GM06990 (cell line): ENCODE data around the gene CIITA.

Source experiments
- DNase-seq: peaks from one replicate; pipeline ENCODE4 v3.0.0-alpha.2; 2011; ENCODE audit not compliant: insufficient read length; ENCODE audit errors: extremely low read depth
- H3K27me3 ChIP-seq: replicated peaks from 2 replicates; pipeline ENCODE4 v1.6.0; 2011; ENCODE audit warnings: low read length; ENCODE audit not compliant: control insufficient read depth, insufficient read depth
- H3K36me3 ChIP-seq: 2 replicates; pipeline ENCODE4 v1.5.1; 2011; ENCODE audit warnings: low read length; ENCODE audit not compliant: control insufficient read depth, insufficient read depth
- H3K4me3 ChIP-seq: replicated peaks from 2 replicates; pipeline ENCODE4 v1.5.1; 2011; ENCODE audit warnings: low read depth, mild to moderate bottlenecking, control low read depth, low read length
- TF ChIP-seq, protein P1 (sequence below): IDR thresholded peaks from 2 replicates; pipeline ENCODE4 v1.5.1; 2011; ENCODE audit warnings: low read length, control low read depth, mild to moderate bottlenecking, inconsistent platforms; ENCODE audit not compliant: insufficient read depth, poor library complexity, severe bottlenecking

CIITA gene

DNA sequence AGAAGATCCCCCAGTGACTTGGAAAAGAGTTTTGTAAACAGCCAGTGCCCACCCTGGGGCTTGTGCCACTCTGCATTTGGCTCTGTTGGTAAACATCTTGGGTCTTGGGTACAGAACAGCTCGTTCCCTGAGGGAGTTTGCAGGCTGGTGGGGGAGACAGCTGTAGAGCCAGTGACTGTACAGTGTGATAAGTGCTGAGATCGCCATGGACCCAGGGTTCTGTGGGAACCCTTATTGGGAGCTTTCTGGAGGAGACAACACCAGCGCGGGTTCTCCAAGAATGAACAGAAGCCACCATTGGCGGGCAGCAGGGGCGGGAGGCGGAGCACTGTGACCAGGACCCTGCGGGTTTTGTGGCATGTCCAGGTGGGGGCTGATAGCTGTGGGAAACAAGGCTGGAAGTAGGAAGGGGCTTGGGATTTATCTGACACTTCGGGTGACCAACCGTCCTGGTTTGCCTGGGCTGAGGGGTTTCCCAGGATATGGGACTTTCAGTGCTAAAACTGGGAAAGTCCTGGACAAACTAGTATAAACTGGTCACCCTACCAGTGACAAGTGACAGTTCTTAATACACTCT lies 70.3 kb downstream of the CIITA start:
- H3K27me3 ChIP-seq, result no peaks in the 10 kb centered on the region
- H3K4me3 ChIP-seq, result no peak overlapping the region
- no peak for DNase-seq
- no peaks in the 10 kb centered on the region for H3K36me3 ChIP-seq
- TF ChIP-seq, protein P1, sequence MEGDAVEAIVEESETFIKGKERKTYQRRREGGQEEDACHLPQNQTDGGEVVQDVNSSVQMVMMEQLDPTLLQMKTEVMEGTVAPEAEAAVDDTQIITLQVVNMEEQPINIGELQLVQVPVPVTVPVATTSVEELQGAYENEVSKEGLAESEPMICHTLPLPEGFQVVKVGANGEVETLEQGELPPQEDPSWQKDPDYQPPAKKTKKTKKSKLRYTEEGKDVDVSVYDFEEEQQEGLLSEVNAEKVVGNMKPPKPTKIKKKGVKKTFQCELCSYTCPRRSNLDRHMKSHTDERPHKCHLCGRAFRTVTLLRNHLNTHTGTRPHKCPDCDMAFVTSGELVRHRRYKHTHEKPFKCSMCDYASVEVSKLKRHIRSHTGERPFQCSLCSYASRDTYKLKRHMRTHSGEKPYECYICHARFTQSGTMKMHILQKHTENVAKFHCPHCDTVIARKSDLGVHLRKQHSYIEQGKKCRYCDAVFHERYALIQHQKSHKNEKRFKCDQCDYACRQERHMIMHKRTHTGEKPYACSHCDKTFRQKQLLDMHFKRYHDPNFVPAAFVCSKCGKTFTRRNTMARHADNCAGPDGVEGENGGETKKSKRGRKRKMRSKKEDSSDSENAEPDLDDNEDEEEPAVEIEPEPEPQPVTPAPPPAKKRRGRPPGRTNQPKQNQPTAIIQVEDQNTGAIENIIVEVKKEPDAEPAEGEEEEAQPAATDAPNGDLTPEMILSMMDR, result no peak

GRCh38 chr16:10949424-10949970 lies 72.5 kb downstream of the CIITA start:
- no peaks in the 10 kb centered on the region for H3K27me3 ChIP-seq
- H3K36me3 ChIP-seq, result no peaks in the 10 kb centered on the region
- no peak overlapping the region for H3K4me3 ChIP-seq
- TF ChIP-seq, protein P1, result peak; percentile 47
- DNase-seq, result peak; percentile 77

- TF ChIP-seq, protein P1, result no peak
- H3K36me3 ChIP-seq, result no peaks in the 10 kb centered on the region
- no peak for DNase-seq
- no peaks in the 10 kb centered on the region for H3K27me3 ChIP-seq
- no peak overlapping the region for H3K4me3 ChIP-seq
These were observed 73.4 kb downstream of the CIITA start for GRCh38 chr16:10950393-10950792.

- H3K36me3 ChIP-seq, result no peaks in the 10 kb centered on the region
- H3K27me3 ChIP-seq, result no peaks in the 10 kb centered on the region
- no peak overlapping the region for H3K4me3 ChIP-seq
- no peak for DNase-seq
- TF ChIP-seq, protein P1, result no peak
These were observed 74.0 kb downstream of the CIITA start for GRCh38 chr16:10951026-10951425.

- no peak overlapping the region for H3K4me3 ChIP-seq
- no peak for DNase-seq
- H3K36me3 ChIP-seq, result no peaks in the 10 kb centered on the region; the same call in 1 of the 2 replicates
- TF ChIP-seq, protein P1, result no peak
- H3K27me3 ChIP-seq, result no peaks in the 10 kb centered on the region
These were observed 77.9 kb downstream of the CIITA start for GRCh38 chr16:10954903-10955302.
